ENCODE data around the gene ABCG5.

The ABCG5 gene

DNA sequence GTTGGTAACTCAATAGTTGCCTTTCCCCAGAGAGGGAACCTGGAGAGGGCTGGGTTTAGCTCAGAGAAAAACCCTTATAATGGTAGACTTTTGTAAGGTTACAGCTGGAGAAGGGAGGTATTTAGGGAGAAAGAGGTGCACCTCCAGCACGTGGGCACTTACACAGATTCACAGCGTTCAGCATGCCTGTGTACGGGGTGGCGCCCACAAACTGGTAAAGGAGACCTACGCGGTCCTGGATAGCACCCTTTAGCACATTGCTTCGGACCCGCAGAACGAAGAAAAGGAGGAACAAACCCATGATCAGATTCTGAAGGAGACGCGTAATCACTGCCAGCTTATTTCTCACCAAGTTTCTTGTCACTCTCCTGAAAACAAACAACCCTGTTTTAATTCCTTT is 14.9 kb downstream of the ABCG5 start:
- H3K4me3 ChIP-seq (ENCODE audit: low read length) = no peak overlapping the region
- no peak for DNase-seq (ENCODE audit: low read depth)
- TF ChIP-seq, protein P1, sequence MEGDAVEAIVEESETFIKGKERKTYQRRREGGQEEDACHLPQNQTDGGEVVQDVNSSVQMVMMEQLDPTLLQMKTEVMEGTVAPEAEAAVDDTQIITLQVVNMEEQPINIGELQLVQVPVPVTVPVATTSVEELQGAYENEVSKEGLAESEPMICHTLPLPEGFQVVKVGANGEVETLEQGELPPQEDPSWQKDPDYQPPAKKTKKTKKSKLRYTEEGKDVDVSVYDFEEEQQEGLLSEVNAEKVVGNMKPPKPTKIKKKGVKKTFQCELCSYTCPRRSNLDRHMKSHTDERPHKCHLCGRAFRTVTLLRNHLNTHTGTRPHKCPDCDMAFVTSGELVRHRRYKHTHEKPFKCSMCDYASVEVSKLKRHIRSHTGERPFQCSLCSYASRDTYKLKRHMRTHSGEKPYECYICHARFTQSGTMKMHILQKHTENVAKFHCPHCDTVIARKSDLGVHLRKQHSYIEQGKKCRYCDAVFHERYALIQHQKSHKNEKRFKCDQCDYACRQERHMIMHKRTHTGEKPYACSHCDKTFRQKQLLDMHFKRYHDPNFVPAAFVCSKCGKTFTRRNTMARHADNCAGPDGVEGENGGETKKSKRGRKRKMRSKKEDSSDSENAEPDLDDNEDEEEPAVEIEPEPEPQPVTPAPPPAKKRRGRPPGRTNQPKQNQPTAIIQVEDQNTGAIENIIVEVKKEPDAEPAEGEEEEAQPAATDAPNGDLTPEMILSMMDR (conservative IDR thresholded peaks at IDR 0.05; ENCODE audit: low read length) = no peak

DNA sequence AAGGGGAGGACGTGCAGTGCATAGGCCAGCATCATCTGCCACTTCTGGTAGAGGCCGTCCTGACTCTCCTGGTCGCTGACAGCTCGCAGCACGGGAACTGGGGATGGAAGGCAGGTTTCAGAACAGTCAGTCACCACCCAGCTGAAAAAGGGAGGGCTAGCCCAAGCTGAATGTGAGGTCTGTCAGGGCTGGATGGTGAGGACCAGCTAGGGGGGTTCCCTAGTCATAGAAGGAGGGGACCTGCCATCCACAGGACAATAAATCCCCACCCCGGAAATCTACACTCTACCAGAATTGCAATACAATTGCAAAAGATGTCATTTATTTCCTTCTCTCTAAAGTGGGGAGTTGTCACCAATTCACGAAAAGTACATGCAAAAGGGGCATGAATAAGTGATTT is 15.8 kb downstream of the ABCG5 start:
- no peak for DNase-seq (ENCODE audit: low read depth)
- TF ChIP-seq, protein P1 (conservative IDR thresholded peaks at IDR 0.05; ENCODE audit: low read length) = no peak
- H3K4me3 ChIP-seq (ENCODE audit: low read length) = no peak overlapping the region

DNA sequence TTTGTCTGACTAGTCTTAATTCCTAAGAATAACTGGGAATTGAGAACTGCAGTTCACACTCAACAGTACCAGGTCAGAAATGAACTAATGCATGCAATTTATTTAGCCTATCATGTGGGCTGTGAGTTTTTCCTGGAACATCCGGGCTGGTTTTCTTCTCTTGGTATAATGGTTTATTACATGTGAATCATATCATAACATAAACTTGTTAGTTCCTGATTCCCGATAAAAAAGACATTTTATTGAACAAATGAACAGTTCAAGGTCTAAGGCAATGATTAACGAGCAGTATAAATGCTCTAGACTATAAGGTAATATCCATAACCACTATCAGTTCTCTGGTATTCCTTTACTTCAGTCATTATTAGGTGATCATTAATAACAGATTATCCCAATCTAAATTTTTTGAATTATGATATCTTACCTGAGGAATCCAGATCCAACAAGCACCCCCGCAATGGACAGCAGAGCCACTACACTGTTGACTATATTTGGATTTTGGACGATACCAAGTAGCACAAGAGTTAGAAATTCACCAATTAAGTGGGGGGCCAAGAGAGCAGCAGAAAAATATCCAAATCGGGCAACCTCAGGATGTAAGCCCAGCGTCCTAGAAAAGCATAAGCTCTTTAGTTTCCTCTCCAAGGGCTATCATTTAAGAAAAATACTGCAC is 19.0 kb downstream of the ABCG5 start:
- no peak for DNase-seq (ENCODE audit: low read depth)
- TF ChIP-seq, protein P1 (conservative IDR thresholded peaks at IDR 0.05; ENCODE audit: low read length) = no peak

DNA sequence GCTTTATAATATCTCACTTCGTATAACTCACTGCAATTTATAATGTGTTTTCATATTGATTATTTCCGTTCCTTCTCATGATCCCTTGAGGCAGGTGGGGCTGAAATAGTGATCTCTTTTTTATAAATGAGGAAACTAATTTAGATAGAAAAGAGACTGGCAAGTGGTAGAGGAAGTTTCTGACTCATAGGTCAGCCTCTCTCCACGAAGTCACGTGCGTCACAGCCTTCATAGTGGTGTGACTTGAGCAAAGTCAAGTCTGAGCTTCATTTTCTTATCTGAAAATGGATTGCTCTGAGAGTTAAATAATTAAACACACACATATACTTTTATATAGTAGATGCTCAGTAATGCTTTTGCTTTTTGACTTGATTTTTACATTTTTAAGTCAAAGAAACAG is 19.9 kb downstream of the ABCG5 start:
- no peak overlapping the region for H3K4me3 ChIP-seq (ENCODE audit: low read length)
- TF ChIP-seq, protein P1 (conservative IDR thresholded peaks at IDR 0.05; ENCODE audit: low read length) = no peak
- peak; percentile 2 for DNase-seq (ENCODE audit: low read depth)

More for the DNA sequence above, 19.0 kb downstream of the ABCG5 start:
- no peak overlapping the region for H3K4me3 ChIP-seq (ENCODE audit: low read length)

DNA sequence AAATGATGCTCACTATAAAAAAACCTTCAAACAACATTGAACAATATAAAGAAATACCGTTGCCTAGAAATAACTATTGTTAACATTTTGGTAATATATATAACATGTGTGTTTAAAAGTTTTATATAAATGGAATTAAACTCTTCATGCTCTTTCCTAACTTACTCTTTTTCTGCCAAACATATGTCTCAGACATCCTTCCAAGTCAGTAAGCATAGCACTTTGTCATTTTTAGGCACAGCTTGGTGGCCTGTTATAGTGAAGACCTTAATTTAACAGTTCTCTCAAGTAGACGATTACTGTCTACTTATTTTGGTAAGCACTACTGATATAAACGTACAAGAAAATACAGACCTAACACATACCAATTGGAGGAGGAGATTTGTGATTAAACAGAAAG is 23.9 kb downstream of the ABCG5 start:
- DNase-seq (ENCODE audit: low read depth) = no peak
- H3K4me3 ChIP-seq (ENCODE audit: low read length) = no peak overlapping the region
- TF ChIP-seq, protein P1 (conservative IDR thresholded peaks at IDR 0.05; ENCODE audit: low read length) = no peak

DNA sequence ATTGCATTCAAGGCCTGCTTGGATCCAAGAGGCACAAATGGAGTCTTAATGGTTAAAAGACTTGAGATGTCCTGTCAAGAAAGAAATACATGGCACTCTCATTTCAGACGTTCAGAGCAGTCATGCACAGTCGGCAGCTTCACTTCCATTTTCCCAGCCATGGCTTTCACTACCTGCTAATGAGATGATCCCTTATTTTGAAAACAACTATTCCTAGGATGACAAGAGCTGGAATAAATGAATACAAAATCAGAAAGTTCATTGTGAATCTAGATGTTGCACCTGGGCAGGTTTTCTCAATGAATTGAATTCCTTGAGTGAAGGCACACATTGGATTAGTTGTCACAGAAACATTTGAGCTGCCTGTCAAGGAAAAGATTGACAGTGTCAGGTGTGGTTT is 25.7 kb downstream of the ABCG5 start:
- no peak overlapping the region for H3K4me3 ChIP-seq (ENCODE audit: low read length)
- TF ChIP-seq, protein P1 (conservative IDR thresholded peaks at IDR 0.05; ENCODE audit: low read length) = no peak
- no peak for DNase-seq (ENCODE audit: low read depth)

DNA sequence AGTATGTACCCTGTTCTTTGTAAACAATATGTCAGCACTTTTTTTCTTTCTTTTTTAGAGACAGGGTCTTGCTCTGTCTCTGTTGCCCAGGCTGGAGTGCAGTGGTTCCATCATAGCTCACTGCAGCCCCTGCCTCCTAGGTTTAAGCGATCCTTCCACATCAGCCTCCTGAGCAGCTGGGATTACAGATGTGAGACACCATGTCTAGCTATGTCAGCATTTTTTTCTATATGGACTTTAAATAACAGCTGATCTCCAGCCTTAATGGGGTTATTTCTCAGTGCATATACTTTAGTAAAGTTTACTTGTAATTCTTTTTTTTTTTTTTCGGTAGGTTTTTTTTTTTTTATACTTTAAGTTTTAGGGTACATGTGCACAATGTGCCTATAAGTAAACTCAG is 26.6 kb downstream of the ABCG5 start:
- DNase-seq (ENCODE audit: low read depth) = no peak
- TF ChIP-seq, protein P1 (conservative IDR thresholded peaks at IDR 0.05; ENCODE audit: low read length) = no peak
- no peak overlapping the region for H3K4me3 ChIP-seq (ENCODE audit: low read length)
